H9 (cell line): ENCODE measurements around the gene FUT8. TPM values are rescaled to one million over a fixed set of nuclear protein-coding genes. Genes with fewer than 3 reads are reported as not detected.

Experiments
- DNase-seq: peaks from one replicate; pipeline ENCODE4 v3.0.0-alpha.2; 2017
- H2AFZ ChIP-seq: one replicate; pipeline ENCODE4 v1.6.1; 2013; ENCODE audit warnings: mild to moderate bottlenecking, low read length, control low read depth, moderate library complexity
- H2AK5ac ChIP-seq: 2 replicates; pipeline ENCODE4 v1.6.1; 2013; ENCODE audit warnings: low read length, control low read depth, mixed read lengths; ENCODE audit not compliant: insufficient read length
- H2BK120ac ChIP-seq: one replicate; pipeline ENCODE4 v1.6.1; 2013; ENCODE audit warnings: low read depth, mild to moderate bottlenecking, low read length, control low read depth, inconsistent platforms; ENCODE audit not compliant: poor library complexity, severe bottlenecking
- H2BK12ac ChIP-seq: 2 replicates; pipeline ENCODE4 v1.6.1; 2013; ENCODE audit warnings: low read length, control low read depth, mixed read lengths, low read depth; ENCODE audit not compliant: insufficient read length
- H2BK15ac ChIP-seq: 2 replicates; pipeline ENCODE4 v1.6.1; 2013; ENCODE audit warnings: low read depth, low read length, control low read depth
- H2BK20ac ChIP-seq: one replicate; pipeline ENCODE4 v1.6.1; 2013; ENCODE audit warnings: low read depth, mild to moderate bottlenecking, low read length, control low read depth, inconsistent platforms; ENCODE audit not compliant: poor library complexity, severe bottlenecking
- H2BK5ac ChIP-seq: 2 replicates; pipeline ENCODE4 v1.6.1; 2013; ENCODE audit warnings: low read length, control low read depth, mixed read lengths; ENCODE audit not compliant: insufficient read length
- H3K14ac ChIP-seq: 2 replicates; pipeline ENCODE4 v1.6.1; 2013; ENCODE audit warnings: low read length, control low read depth; ENCODE audit not compliant: insufficient read depth
- H3K18ac ChIP-seq: 2 replicates; pipeline ENCODE4 v1.6.1; 2013; ENCODE audit warnings: low read depth, mild to moderate bottlenecking, mixed read lengths, low read length, control low read depth; ENCODE audit not compliant: insufficient read length
- H3K23ac ChIP-seq: 2 replicates; pipeline ENCODE4 v1.6.1; 2013; ENCODE audit warnings: low read length, control low read depth, mixed read lengths, low read depth; ENCODE audit not compliant: insufficient read length
- H3K23me2 ChIP-seq: 2 replicates; pipeline ENCODE4 v1.6.1; 2013; ENCODE audit warnings: low read depth, mild to moderate bottlenecking, mixed read lengths, low read length, control low read depth; ENCODE audit not compliant: insufficient read length, poor library complexity, severe bottlenecking
- H3K27ac ChIP-seq: 2 replicates; pipeline ENCODE4 v1.5.1; 2013; ENCODE audit warnings: low read length, control low read depth, mixed read lengths, low read depth; ENCODE audit not compliant: insufficient read length
- H3K27me3 ChIP-seq: 2 replicates; pipeline ENCODE4 v1.6.1; 2013; ENCODE audit warnings: low read length, control low read depth, inconsistent platforms; ENCODE audit not compliant: insufficient read depth
- H3K4ac ChIP-seq: 2 replicates; pipeline ENCODE4 v1.6.1; 2013; ENCODE audit warnings: low read depth, mild to moderate bottlenecking, control low read depth, inconsistent platforms, low read length, moderate library complexity
- H3K4me1 ChIP-seq: 2 replicates; pipeline ENCODE4 v1.6.1; 2013; ENCODE audit warnings: low read length, control low read depth, inconsistent platforms; ENCODE audit not compliant: insufficient read depth
- H3K4me2 ChIP-seq: 2 replicates; pipeline ENCODE4 v1.6.1; 2013; ENCODE audit warnings: low read length, control low read depth, mixed read lengths; ENCODE audit not compliant: insufficient read length, insufficient read depth
- H3K56ac ChIP-seq: 2 replicates; pipeline ENCODE4 v1.6.1; 2013; ENCODE audit warnings: low read depth, mild to moderate bottlenecking, mixed read lengths, low read length, control low read depth; ENCODE audit not compliant: insufficient read length
- H3K79me1 ChIP-seq: 2 replicates; pipeline ENCODE4 v1.6.1; 2013; ENCODE audit warnings: low read depth, mild to moderate bottlenecking, moderate library complexity, low read length, control low read depth, inconsistent platforms; ENCODE audit not compliant: insufficient read depth, poor library complexity, severe bottlenecking
- H3K79me2 ChIP-seq: 2 replicates; pipeline ENCODE4 v1.6.1; 2013; ENCODE audit warnings: low read length, control low read depth, inconsistent platforms; ENCODE audit not compliant: insufficient read depth
- H3K9ac ChIP-seq: 2 replicates; pipeline ENCODE4 v1.6.1; 2013; ENCODE audit warnings: low read length, control low read depth, mixed read lengths; ENCODE audit not compliant: insufficient read length; ENCODE audit errors: extremely low read depth
- H3K9me3 ChIP-seq: one replicate; pipeline ENCODE4 v1.6.1; 2013; ENCODE audit warnings: low read depth, low read length, inconsistent platforms; ENCODE audit not compliant: control insufficient read depth
- H3T11ph ChIP-seq: one replicate; pipeline ENCODE4 v1.6.1; 2013; ENCODE audit warnings: mild to moderate bottlenecking, low read length, control low read depth, inconsistent platforms
- H4K20me1 ChIP-seq: one replicate; pipeline ENCODE4 v1.6.1; 2013; ENCODE audit not compliant: control insufficient read depth, insufficient read length, insufficient read depth
- H4K5ac ChIP-seq: 2 replicates; pipeline ENCODE4 v1.6.1; 2013; ENCODE audit warnings: low read depth, mild to moderate bottlenecking, mixed read lengths, low read length, control low read depth; ENCODE audit not compliant: insufficient read length
- H4K8ac ChIP-seq: replicated peaks from 2 replicates; pipeline ENCODE4 v1.6.1; 2013; ENCODE audit warnings: low read length, control low read depth, mixed read lengths, low read depth; ENCODE audit not compliant: insufficient read length
- H4K91ac ChIP-seq: 2 replicates; pipeline ENCODE4 v1.6.1; 2013; ENCODE audit warnings: low read depth, mild to moderate bottlenecking, moderate library complexity, mixed read lengths, low read length, control low read depth; ENCODE audit not compliant: insufficient read length
- H3K27ac Mint-ChIP-seq, 3 experiments: 2 replicates in 2 of 3; 3 replicates in 1 of 3; pipeline ENCODE4 v1.8.0; 2020 to 2021; ENCODE audit warnings: mixed read lengths in 3 of 3, mild to moderate bottlenecking in 1 of 3, moderate library complexity in 1 of 3
- H3K27me3 Mint-ChIP-seq: 2 replicates; pipeline ENCODE4 v1.8.0; 2021; ENCODE audit warnings: low read depth, mild to moderate bottlenecking, moderate library complexity, mixed read lengths
- H3K36me3 Mint-ChIP-seq, 3 experiments: 2 replicates in 2 of 3; 3 replicates in 1 of 3; pipeline ENCODE4 v1.8.0; 2020 to 2021; ENCODE audit warnings: low read depth in 3 of 3, mixed read lengths in 3 of 3; ENCODE audit not compliant: insufficient read depth in 1 of 3
- H3K4me1 Mint-ChIP-seq, 2 experiments: 2 replicates each; pipeline ENCODE4 v1.8.0; 2020; ENCODE audit warnings: mixed read lengths in 2 of 2
- H3K4me3 Mint-ChIP-seq, 2 experiments: 2 replicates in 1 of 2; 3 replicates in 1 of 2; pipeline ENCODE4 v1.8.0; 2020 to 2021; ENCODE audit warnings: mild to moderate bottlenecking in 2 of 2, mixed read lengths in 2 of 2, moderate library complexity in 1 of 2
- H3K9me3 Mint-ChIP-seq, 2 experiments: 2 replicates in 1 of 2; 3 replicates in 1 of 2; pipeline ENCODE4 v1.8.0; 2020; ENCODE audit warnings: mild to moderate bottlenecking in 2 of 2, mixed read lengths in 2 of 2, moderate library complexity in 1 of 2
- WGBS: extraction: QIAGEN DNeasy Blood & Tissue Kit; methylation state at CpG from one replicate; pipeline ENCODE4 v1.1.7; 2013; ENCODE audit warnings: missing lambda C conversion rate, low lambda C conversion rate, mixed read lengths; ENCODE audit not compliant: insufficient read length; ENCODE audit errors: extremely low coverage; 5-methylcytosine and 5-hydroxymethylcytosine counted together
- total RNA-seq: library from RNA; stranded (reverse); gene quantifications from 2 replicates; pipeline ENCODE4 v1.2.1, GENCODE V29; 2021
- TF ChIP-seq, protein P1 (sequence below): fragments of 200-600 bp; sonication (generic); conservative IDR thresholded peaks from 3 replicates; pipeline ENCODE4 v1.8.0; 2021; ENCODE audit warnings: antibody characterized with exemption, mild to moderate bottlenecking

Gene FUT8
- total RNA-seq, 1 experiment from 2014 or later: 44.3 TPM

DNA sequence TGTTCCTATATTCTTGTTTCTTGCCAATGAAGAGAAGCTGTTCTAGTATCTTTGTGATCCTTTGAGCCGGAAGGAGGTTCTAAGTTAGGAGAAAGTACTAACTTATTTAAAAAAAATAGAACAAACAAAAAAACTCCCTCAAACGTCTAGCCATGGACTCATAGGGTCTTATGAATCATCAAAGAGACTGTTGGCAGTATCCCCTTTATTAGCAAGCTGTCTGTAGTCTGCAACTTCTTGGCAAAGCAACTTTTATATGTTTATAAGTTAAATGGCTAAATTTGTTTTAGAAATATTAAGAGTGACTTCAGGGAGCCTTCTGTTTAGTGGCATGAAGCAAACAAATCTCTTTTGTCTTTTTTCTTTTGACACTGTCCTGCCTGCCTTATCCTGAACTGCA is 291.9 kb downstream of the FUT8 start:
- Histone ChIP-seq H2AK5ac (no peak overlapping the region), H2BK20ac (no peak overlapping the region), H3K4me1 (peaks cover 6% of the 10 kb centered on the region; the same call in 1 of the 2 replicates), H3K27ac (no peak overlapping the region), H2BK12ac (no peak overlapping the region), H3K4ac (no peak overlapping the region), H4K8ac (no peak overlapping the region), H3K9ac (no peak overlapping the region), H3K23me2 (no peaks in the 10 kb centered on the region), H3T11ph (no peak overlapping the region), H4K5ac (no peak overlapping the region), H2BK120ac (no peak overlapping the region), H2AFZ (no peak overlapping the region), H4K91ac (no peak overlapping the region), H3K56ac (no peak overlapping the region), H3K9me3 (no peaks in the 10 kb centered on the region), H4K20me1 (no peaks in the 10 kb centered on the region), H3K18ac (no peak overlapping the region), H3K27me3 (no peaks in the 10 kb centered on the region), H3K14ac (no peak overlapping the region), H3K23ac (no peak overlapping the region), H2BK5ac (no peak overlapping the region), H3K79me2 (no peaks in the 10 kb centered on the region), H2BK15ac (no peak overlapping the region), H3K79me1 (no peaks in the 10 kb centered on the region), H3K4me2 (no peak overlapping the region)
- Mint-ChIP-seq H3K4me3 (no peak overlapping the region), H3K4me1 (peaks cover 6 to 7% of the 10 kb centered on the region in 2 experiments; a peak in 3 of 4 replicates), H3K27ac (no peak overlapping the region), H3K9me3 (peaks cover 4 to 9% of the 10 kb centered on the region in 2 experiments; a peak in 4 of 5 replicates), H3K27me3 (no peaks in the 10 kb centered on the region), H3K36me3 (peaks cover 4 to 8% (median 6%) of the 10 kb centered on the region in 3 experiments; a peak in 6 of 7 replicates)
- TF ChIP-seq, protein P1, sequence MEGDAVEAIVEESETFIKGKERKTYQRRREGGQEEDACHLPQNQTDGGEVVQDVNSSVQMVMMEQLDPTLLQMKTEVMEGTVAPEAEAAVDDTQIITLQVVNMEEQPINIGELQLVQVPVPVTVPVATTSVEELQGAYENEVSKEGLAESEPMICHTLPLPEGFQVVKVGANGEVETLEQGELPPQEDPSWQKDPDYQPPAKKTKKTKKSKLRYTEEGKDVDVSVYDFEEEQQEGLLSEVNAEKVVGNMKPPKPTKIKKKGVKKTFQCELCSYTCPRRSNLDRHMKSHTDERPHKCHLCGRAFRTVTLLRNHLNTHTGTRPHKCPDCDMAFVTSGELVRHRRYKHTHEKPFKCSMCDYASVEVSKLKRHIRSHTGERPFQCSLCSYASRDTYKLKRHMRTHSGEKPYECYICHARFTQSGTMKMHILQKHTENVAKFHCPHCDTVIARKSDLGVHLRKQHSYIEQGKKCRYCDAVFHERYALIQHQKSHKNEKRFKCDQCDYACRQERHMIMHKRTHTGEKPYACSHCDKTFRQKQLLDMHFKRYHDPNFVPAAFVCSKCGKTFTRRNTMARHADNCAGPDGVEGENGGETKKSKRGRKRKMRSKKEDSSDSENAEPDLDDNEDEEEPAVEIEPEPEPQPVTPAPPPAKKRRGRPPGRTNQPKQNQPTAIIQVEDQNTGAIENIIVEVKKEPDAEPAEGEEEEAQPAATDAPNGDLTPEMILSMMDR: no peak
- DNase-seq: no peak
- no CpG with 5 or more reads among the region's 2 CpGs for WGBS
